Glutamatergic neuron (in vitro differentiated cells): Measurements from ENCODE around the gene ACAP2. TPM values are rescaled to one million over a fixed set of nuclear protein-coding genes. Genes with fewer than 3 reads are reported as not detected.

ENCODE experiments used
- DNase-seq: peaks from one replicate; pipeline ENCODE4 v3.0.0; 2022
- H3K27ac Mint-ChIP-seq: one replicate; pipeline ENCODE4 v1.8.0; 2020; ENCODE audit warnings: mild to moderate bottlenecking, mixed read lengths, inconsistent platforms; ENCODE audit not compliant: unreplicated experiment
- H3K27me3 Mint-ChIP-seq: one replicate; pipeline ENCODE4 v1.8.0; 2020; ENCODE audit warnings: mild to moderate bottlenecking, moderate library complexity, mixed read lengths, inconsistent platforms; ENCODE audit not compliant: unreplicated experiment
- H3K36me3 Mint-ChIP-seq: one replicate; pipeline ENCODE4 v1.8.0; 2020; ENCODE audit warnings: mild to moderate bottlenecking, mixed read lengths, inconsistent platforms; ENCODE audit not compliant: unreplicated experiment
- H3K4me1 Mint-ChIP-seq: one replicate; pipeline ENCODE4 v1.8.0; 2020; ENCODE audit warnings: mild to moderate bottlenecking, low read depth, mixed read lengths, inconsistent platforms; ENCODE audit not compliant: unreplicated experiment
- H3K4me3 Mint-ChIP-seq: one replicate; pipeline ENCODE4 v1.8.0; 2020; ENCODE audit warnings: mild to moderate bottlenecking, mixed read lengths, inconsistent platforms; ENCODE audit not compliant: unreplicated experiment
- H3K9me3 Mint-ChIP-seq: one replicate; pipeline ENCODE4 v1.8.0; 2020; ENCODE audit warnings: mild to moderate bottlenecking, moderate library complexity, mixed read lengths, inconsistent platforms; ENCODE audit not compliant: unreplicated experiment
- total RNA-seq: library from RNA; stranded (reverse); fragmentation: NEBNext Ultra II Directional; extraction: Animal tissue kit (Norgen Biotek cat#: 25700); gene quantifications from one replicate; pipeline ENCODE4 v1.2.1, GENCODE V29; 2021; ENCODE audit not compliant: unreplicated experiment
- TF ChIP-seq, protein P1 (sequence below): fragments of 200-600 bp; sonication (generic); IDR thresholded peaks from one replicate; pipeline ENCODE4 v1.5.0; 2021; ENCODE audit not compliant: partially characterized antibody, unreplicated experiment

The ACAP2 gene
- total RNA-seq, 1 donor from 2014 or later = 60.9 TPM

DNA sequence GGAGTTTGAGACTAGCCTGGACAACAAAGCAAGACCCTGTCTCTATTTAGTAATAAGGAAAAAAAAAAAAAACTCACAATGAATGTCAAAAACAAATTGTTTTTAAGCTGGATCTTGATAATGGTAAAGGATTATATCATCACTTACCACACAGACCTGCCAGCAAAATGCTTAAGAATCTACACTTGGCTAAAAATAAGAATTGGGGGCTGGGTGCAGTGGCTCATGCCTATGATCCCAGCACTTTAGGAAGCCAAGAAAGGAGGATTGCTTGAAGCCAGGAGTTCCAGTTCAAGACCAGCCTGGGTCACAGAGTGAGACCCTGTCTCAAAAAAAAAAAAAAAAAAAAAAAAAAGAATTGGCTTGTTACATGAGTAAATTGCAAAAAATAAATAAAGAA is 31.0 kb downstream of the ACAP2 start:
- Mint-ChIP-seq H3K27me3 (peaks cover 2% of the 10 kb centered on the region), H3K9me3 (no peaks in the 10 kb centered on the region), H3K4me3 (no peak overlapping the region), H3K27ac (no peak overlapping the region), H3K36me3 (no peaks in the 10 kb centered on the region), H3K4me1 (no peaks in the 10 kb centered on the region)
- no peak for DNase-seq
- TF ChIP-seq, protein P1, sequence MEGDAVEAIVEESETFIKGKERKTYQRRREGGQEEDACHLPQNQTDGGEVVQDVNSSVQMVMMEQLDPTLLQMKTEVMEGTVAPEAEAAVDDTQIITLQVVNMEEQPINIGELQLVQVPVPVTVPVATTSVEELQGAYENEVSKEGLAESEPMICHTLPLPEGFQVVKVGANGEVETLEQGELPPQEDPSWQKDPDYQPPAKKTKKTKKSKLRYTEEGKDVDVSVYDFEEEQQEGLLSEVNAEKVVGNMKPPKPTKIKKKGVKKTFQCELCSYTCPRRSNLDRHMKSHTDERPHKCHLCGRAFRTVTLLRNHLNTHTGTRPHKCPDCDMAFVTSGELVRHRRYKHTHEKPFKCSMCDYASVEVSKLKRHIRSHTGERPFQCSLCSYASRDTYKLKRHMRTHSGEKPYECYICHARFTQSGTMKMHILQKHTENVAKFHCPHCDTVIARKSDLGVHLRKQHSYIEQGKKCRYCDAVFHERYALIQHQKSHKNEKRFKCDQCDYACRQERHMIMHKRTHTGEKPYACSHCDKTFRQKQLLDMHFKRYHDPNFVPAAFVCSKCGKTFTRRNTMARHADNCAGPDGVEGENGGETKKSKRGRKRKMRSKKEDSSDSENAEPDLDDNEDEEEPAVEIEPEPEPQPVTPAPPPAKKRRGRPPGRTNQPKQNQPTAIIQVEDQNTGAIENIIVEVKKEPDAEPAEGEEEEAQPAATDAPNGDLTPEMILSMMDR = no peak

DNA sequence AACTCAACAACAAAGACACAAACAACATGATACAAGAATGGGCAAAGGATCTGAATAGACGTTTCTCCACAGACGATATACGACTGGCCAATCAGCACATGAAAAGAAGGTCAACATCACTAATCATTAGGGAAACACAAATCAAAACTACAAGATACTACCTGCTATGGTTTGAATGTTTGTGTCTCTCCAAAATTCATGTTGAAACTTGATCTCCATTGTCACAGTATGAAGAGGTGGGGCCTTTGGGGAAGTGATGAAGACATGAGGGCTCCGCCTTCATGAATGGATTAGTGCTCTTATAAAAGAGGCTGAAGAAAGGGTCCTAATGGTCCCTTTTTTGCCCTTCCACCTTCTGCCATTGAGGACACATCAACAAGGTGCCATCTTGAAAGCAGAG is 32.3 kb downstream of the ACAP2 start:
- TF ChIP-seq, protein P1 = no peak
- peaks cover 2% of the 10 kb centered on the region for H3K27me3 Mint-ChIP-seq
- H3K36me3 Mint-ChIP-seq = no peaks in the 10 kb centered on the region
- no peaks in the 10 kb centered on the region for H3K9me3 Mint-ChIP-seq
- no peak overlapping the region for H3K4me3 Mint-ChIP-seq
- H3K27ac Mint-ChIP-seq = no peak overlapping the region
- DNase-seq = no peak
- no peaks in the 10 kb centered on the region for H3K4me1 Mint-ChIP-seq

DNA sequence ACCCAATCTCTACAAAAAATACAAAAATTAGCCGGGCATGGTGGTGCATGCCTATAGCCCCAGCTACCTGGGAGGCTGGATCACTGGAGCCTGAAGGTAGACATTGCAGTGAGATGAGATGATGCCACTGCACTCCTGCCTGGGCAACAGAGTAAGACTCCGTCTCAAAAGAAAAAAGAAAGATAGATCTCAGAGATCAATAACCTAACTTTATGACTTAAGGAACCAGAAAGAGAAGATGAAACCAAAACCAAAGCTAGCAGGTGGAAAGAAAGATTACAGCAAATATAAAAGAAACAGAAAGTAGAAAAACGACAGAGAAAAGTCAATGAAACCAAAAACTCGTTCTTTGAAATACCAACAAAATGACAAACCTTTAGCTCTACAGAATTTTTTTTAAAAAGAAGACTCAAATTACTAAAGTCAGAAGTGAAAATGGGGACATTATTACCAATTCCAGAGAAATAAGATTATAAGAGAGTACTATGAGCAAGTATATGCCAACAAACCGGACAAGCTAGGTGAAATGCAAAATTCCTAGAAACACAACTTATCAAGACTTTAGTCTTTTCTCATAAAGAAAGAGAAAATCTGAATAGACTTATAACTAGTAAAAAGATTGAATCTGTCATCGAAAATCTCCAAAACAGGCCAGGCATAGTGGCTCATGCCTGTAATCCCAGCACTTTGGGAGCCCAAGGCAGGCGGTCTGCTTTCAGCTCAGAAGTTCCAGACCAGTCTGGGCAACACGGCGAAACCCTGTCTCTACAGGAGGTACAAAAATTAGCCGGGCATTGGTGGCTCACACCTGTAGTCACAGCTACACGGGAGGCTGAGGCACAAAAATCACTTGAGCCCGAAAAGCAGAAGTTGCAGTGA is 35.0 kb downstream of the ACAP2 start:
- no peaks in the 10 kb centered on the region for H3K4me1 Mint-ChIP-seq
- peaks cover 2% of the 10 kb centered on the region for H3K27me3 Mint-ChIP-seq
- DNase-seq = no peak
- H3K36me3 Mint-ChIP-seq = no peaks in the 10 kb centered on the region
- no peak overlapping the region for H3K27ac Mint-ChIP-seq
- TF ChIP-seq, protein P1 = no peak
- H3K9me3 Mint-ChIP-seq = no peaks in the 10 kb centered on the region
- H3K4me3 Mint-ChIP-seq = no peak overlapping the region

DNA sequence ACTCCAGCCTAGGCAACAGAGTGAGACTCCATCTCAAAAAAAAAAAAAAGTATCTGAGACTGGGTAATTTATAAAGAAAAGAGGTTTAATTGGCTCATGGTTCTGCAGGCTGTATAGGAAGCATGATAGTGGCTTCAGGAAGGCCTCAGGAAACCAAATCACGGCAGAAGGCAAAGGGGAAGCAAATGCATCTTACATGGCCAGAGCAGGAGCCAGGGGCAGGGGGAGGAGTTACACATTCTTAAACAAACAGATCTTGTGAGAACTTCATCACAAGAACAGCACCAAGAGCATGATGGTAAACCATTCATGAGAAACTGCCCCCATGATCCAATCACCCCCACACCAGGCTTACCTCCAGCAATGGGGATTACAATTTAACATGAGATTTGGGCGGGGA is 37.2 kb downstream of the ACAP2 start:
- Mint-ChIP-seq H3K36me3 (no peaks in the 10 kb centered on the region), H3K27ac (no peak overlapping the region), H3K9me3 (no peaks in the 10 kb centered on the region), H3K4me3 (no peak overlapping the region), H3K27me3 (peaks cover 2% of the 10 kb centered on the region), H3K4me1 (peaks cover 5% of the 10 kb centered on the region)
- DNase-seq = no peak
- TF ChIP-seq, protein P1 = no peak

DNA sequence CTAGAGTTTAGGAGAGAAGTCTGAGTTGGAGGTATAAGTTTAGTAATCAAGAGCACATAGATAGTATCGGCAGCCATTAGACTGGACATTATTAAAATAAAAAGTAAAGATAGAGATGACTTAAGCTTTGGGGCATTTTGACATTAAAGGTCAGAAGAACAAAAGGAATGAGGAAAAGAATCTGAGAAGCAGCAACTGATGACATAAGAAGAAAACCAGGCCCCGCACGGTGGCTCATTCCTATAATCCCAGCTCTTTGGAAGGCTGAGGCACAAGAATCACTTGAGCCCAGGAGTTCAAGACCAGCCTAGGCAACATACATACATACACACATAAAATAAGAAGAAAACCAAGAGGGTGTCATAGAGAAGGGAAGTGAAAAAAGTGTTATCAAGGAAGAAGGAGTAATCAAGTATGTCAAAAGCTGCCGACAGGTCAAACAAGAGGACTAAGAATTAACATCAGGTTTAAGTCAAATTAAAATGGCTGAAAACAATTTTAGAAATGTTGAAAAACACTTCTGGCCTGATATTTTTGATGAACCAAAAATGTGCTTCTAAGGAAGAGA is 38.9 kb downstream of the ACAP2 start:
- DNase-seq = no peak
- no peaks in the 10 kb centered on the region for H3K36me3 Mint-ChIP-seq
- no peaks in the 10 kb centered on the region for H3K27me3 Mint-ChIP-seq
- TF ChIP-seq, protein P1 = no peak
- H3K4me3 Mint-ChIP-seq = no peak overlapping the region
- H3K9me3 Mint-ChIP-seq = no peaks in the 10 kb centered on the region
- H3K27ac Mint-ChIP-seq = no peak overlapping the region
- H3K4me1 Mint-ChIP-seq = peaks cover 5% of the 10 kb centered on the region
